ENCODE results near the gene ZNF689. TPM values are rescaled to one million over a fixed set of nuclear protein-coding genes. Genes with fewer than 3 reads are reported as not detected.
A peak's percentile ranks its signal among the peaks of the same experiment; 100 is the strongest.

Gene ZNF689
- total and polyA plus RNA-seq, 2 of the 13 experiments (the other 11 are each of a cell fraction or from before 2014, with no cell fraction given) = 9.7 to 19.5 TPM

DNA sequence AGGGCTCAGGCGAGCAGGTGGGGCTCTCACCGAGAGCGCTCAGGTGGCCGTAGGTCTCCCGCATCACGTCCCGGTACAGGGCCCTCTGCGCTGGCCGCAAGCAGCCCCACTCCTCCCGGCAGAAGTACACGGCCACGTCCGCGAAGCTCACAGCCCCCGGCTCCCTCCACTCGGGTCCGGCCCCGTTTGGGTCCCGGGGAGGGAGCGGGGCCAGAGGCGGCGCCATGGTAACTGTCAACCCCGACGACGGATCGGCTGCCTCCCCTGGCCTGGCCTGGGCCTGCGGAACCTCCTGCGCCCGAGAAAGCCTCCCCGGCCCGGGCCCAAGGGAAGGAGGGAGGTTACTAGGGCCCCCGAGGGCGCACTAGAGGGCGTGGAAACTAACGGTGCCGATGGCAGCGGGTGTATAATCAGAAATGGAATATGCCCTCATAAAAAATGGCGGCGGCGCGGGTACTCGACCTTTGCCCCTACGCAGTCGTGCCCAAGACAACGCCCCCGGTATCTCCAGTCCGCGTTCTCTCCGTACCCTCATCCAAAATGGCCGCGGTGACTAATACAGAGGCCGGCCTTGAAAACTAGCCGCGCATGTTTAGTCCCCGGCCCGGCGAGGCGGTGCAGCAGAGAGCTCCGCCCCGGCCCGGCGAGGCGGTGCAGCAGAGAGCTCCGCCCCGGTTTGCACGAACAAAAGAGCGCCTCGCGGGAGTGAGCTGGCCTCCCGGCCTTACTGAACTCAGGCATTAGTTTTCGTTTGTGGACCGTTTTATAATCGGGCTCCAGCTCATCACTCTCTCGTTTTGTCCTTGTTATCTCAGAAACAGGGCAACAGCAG, 52.0 kb downstream of the ZNF689 start, which contains the start of gene ZNF764 (continued):
- TF ChIP-seq NFE2 (CRISPR knock-in tag; IDR thresholded peaks at IDR 0.05) (no peak), SETDB1 (CRISPR knock-in tag; IDR thresholded peaks at IDR 0.05; ENCODE audit: borderline replicate concordance) (no peak), ZSCAN12 (CRISPR knock-in tag; IDR thresholded peaks at IDR 0.05) (no peak)
- TF ChIP-seq, protein P1, sequence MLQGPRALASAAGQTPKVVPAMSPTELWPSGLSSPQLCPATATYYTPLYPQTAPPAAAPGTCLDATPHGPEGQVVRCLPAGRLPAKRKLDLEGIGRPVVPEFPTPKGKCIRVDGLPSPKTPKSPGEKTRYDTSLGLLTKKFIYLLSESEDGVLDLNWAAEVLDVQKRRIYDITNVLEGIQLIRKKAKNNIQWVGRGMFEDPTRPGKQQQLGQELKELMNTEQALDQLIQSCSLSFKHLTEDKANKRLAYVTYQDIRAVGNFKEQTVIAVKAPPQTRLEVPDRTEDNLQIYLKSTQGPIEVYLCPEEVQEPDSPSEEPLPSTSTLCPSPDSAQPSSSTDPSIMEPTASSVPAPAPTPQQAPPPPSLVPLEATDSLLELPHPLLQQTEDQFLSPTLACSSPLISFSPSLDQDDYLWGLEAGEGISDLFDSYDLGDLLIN (CRISPR knock-in tag; IDR thresholded peaks at IDR 0.05; ENCODE audit: borderline replicate concordance) = peak; percentile 77; the same call in 1 of the 2 replicates
- TF ChIP-seq, protein P2, sequence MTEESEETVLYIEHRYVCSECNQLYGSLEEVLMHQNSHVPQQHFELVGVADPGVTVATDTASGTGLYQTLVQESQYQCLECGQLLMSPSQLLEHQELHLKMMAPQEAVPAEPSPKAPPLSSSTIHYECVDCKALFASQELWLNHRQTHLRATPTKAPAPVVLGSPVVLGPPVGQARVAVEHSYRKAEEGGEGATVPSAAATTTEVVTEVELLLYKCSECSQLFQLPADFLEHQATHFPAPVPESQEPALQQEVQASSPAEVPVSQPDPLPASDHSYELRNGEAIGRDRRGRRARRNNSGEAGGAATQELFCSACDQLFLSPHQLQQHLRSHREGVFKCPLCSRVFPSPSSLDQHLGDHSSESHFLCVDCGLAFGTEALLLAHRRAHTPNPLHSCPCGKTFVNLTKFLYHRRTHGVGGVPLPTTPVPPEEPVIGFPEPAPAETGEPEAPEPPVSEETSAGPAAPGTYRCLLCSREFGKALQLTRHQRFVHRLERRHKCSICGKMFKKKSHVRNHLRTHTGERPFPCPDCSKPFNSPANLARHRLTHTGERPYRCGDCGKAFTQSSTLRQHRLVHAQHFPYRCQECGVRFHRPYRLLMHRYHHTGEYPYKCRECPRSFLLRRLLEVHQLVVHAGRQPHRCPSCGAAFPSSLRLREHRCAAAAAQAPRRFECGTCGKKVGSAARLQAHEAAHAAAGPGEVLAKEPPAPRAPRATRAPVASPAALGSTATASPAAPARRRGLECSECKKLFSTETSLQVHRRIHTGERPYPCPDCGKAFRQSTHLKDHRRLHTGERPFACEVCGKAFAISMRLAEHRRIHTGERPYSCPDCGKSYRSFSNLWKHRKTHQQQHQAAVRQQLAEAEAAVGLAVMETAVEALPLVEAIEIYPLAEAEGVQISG (CRISPR knock-in tag; IDR thresholded peaks at IDR 0.05) = peak; percentile 96
- TF ChIP-seq, protein P3, sequence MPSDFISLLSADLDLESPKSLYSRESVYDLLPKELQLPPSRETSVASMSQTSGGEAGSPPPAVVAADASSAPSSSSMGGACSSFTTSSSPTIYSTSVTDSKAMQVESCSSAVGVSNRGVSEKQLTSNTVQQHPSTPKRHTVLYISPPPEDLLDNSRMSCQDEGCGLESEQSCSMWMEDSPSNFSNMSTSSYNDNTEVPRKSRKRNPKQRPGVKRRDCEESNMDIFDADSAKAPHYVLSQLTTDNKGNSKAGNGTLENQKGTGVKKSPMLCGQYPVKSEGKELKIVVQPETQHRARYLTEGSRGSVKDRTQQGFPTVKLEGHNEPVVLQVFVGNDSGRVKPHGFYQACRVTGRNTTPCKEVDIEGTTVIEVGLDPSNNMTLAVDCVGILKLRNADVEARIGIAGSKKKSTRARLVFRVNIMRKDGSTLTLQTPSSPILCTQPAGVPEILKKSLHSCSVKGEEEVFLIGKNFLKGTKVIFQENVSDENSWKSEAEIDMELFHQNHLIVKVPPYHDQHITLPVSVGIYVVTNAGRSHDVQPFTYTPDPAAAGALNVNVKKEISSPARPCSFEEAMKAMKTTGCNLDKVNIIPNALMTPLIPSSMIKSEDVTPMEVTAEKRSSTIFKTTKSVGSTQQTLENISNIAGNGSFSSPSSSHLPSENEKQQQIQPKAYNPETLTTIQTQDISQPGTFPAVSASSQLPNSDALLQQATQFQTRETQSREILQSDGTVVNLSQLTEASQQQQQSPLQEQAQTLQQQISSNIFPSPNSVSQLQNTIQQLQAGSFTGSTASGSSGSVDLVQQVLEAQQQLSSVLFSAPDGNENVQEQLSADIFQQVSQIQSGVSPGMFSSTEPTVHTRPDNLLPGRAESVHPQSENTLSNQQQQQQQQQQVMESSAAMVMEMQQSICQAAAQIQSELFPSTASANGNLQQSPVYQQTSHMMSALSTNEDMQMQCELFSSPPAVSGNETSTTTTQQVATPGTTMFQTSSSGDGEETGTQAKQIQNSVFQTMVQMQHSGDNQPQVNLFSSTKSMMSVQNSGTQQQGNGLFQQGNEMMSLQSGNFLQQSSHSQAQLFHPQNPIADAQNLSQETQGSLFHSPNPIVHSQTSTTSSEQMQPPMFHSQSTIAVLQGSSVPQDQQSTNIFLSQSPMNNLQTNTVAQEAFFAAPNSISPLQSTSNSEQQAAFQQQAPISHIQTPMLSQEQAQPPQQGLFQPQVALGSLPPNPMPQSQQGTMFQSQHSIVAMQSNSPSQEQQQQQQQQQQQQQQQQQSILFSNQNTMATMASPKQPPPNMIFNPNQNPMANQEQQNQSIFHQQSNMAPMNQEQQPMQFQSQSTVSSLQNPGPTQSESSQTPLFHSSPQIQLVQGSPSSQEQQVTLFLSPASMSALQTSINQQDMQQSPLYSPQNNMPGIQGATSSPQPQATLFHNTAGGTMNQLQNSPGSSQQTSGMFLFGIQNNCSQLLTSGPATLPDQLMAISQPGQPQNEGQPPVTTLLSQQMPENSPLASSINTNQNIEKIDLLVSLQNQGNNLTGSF (CRISPR knock-in tag; IDR thresholded peaks at IDR 0.05) = no peak; the same call in 1 of the 2 replicates
- TF ChIP-seq, protein P4, sequence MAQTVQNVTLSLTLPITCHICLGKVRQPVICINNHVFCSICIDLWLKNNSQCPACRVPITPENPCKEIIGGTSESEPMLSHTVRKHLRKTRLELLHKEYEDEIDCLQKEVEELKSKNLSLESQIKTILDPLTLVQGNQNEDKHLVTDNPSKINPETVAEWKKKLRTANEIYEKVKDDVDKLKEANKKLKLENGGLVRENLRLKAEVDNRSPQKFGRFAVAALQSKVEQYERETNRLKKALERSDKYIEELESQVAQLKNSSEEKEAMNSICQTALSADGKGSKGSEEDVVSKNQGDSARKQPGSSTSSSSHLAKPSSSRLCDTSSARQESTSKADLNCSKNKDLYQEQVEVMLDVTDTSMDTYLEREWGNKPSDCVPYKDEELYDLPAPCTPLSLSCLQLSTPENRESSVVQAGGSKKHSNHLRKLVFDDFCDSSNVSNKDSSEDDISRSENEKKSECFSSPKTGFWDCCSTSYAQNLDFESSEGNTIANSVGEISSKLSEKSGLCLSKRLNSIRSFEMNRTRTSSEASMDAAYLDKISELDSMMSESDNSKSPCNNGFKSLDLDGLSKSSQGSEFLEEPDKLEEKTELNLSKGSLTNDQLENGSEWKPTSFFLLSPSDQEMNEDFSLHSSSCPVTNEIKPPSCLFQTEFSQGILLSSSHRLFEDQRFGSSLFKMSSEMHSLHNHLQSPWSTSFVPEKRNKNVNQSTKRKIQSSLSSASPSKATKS (CRISPR knock-in tag; IDR thresholded peaks at IDR 0.05) = no peak; the same call in 1 of the 2 replicates
- TF ChIP-seq, protein P5, sequence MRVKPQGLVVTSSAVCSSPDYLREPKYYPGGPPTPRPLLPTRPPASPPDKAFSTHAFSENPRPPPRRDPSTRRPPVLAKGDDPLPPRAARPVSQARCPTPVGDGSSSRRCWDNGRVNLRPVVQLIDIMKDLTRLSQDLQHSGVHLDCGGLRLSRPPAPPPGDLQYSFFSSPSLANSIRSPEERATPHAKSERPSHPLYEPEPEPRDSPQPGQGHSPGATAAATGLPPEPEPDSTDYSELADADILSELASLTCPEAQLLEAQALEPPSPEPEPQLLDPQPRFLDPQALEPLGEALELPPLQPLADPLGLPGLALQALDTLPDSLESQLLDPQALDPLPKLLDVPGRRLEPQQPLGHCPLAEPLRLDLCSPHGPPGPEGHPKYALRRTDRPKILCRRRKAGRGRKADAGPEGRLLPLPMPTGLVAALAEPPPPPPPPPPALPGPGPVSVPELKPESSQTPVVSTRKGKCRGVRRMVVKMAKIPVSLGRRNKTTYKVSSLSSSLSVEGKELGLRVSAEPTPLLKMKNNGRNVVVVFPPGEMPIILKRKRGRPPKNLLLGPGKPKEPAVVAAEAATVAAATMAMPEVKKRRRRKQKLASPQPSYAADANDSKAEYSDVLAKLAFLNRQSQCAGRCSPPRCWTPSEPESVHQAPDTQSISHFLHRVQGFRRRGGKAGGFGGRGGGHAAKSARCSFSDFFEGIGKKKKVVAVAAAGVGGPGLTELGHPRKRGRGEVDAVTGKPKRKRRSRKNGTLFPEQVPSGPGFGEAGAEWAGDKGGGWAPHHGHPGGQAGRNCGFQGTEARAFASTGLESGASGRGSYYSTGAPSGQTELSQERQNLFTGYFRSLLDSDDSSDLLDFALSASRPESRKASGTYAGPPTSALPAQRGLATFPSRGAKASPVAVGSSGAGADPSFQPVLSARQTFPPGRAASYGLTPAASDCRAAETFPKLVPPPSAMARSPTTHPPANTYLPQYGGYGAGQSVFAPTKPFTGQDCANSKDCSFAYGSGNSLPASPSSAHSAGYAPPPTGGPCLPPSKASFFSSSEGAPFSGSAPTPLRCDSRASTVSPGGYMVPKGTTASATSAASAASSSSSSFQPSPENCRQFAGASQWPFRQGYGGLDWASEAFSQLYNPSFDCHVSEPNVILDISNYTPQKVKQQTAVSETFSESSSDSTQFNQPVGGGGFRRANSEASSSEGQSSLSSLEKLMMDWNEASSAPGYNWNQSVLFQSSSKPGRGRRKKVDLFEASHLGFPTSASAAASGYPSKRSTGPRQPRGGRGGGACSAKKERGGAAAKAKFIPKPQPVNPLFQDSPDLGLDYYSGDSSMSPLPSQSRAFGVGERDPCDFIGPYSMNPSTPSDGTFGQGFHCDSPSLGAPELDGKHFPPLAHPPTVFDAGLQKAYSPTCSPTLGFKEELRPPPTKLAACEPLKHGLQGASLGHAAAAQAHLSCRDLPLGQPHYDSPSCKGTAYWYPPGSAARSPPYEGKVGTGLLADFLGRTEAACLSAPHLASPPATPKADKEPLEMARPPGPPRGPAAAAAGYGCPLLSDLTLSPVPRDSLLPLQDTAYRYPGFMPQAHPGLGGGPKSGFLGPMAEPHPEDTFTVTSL (CRISPR knock-in tag; IDR thresholded peaks at IDR 0.05; ENCODE audit: borderline replicate concordance) = peak; percentile 53; the same call in 1 of the 2 replicates

Data from HepG2 (cell line).